Endothelial cell of umbilical vein (primary cell): Measurements from ENCODE around the gene PELI3. TPM values are rescaled to one million over a fixed set of nuclear protein-coding genes. Genes with fewer than 3 reads are reported as not detected.
A peak's percentile ranks its signal among the peaks of the same experiment; 100 is the strongest.

Experiments
- BruUV-seq: library from RNA; stranded (reverse); fragments of 400-500 nt; replicated peaks from 2 replicates; lab custom pipeline; 2021; lab: Mats Ljungman, UMichigan
- CTCF ChIA-PET: fragments of 300-600, 350-600 bp; sonication (Branson Sonifier 250); formaldehyde crosslinking; loops from one replicate; lab custom pipeline; 2021; ENCODE audit warnings: antibody characterized with exemption, inconsistent platforms; lab: Charles Lee
- POLR2A ChIA-PET: fragments of 300-600, 350-600 bp; sonication (Branson Sonifier 250); formaldehyde crosslinking; loops from one replicate; lab custom pipeline; 2021; ENCODE audit warnings: antibody characterized with exemption, inconsistent platforms; lab: Charles Lee
- DNase-seq: peaks from one replicate; pipeline ENCODE4 v3.0.0-alpha.2; 2011; ENCODE audit warnings: low read depth, low spot score
- FAIRE-seq: peaks from 2 replicates; lab custom pipeline; 2011; peaks lifted over from hg19 to GRCh38; lab: Jason Lieb, UNC
- H2AFZ ChIP-seq: 2 replicates; pipeline ENCODE4 v1.6.0; 2012; ENCODE audit warnings: low read depth, low read length, control low read depth, inconsistent platforms
- H3K27ac ChIP-seq: 2 replicates; pipeline ENCODE4 v1.5.1; 2011; ENCODE audit warnings: low read depth, mild to moderate bottlenecking, control low read depth, low read length, moderate library complexity; ENCODE audit not compliant: insufficient read depth
- H3K27me3 ChIP-seq, 2 experiments: 2 replicates each; pipeline versions ENCODE4 v1.6.0 to v1.6.1; 2011; ENCODE audit warnings: low read length in 2 of 2, mixed read lengths in 1 of 2; ENCODE audit not compliant: control insufficient read depth in 2 of 2, insufficient read depth in 2 of 2
- H3K36me3 ChIP-seq, 2 experiments: 2 replicates in 1 of 2; 3 replicates in 1 of 2; pipeline ENCODE4 v1.5.1; 2011; ENCODE audit warnings: low read length in 2 of 2, mild to moderate bottlenecking in 1 of 2, moderate library complexity in 1 of 2; ENCODE audit not compliant: control insufficient read depth in 2 of 2, insufficient read depth in 2 of 2; ENCODE audit errors: extremely low read depth in 1 of 2
- H3K4me1 ChIP-seq: 3 replicates; pipeline ENCODE4 v1.5.1; 2011; ENCODE audit warnings: mild to moderate bottlenecking, low read length; ENCODE audit not compliant: control insufficient read depth, insufficient read depth; ENCODE audit errors: extremely low read depth
- H3K4me2 ChIP-seq: 2 replicates; pipeline ENCODE4 v1.6.1; 2011; ENCODE audit warnings: low read length, control low read depth, mixed read lengths; ENCODE audit not compliant: insufficient read depth
- H3K4me3 ChIP-seq, 3 experiments: fragments of 200-600 bp in 1 of 3; sonication (generic), shearing (Covaris generic) in 1 of 3; replicated peaks in 1 of 3; 2 replicates each; pipeline ENCODE4 v1.5.1; 2011 to 2016; ENCODE audit warnings: control low read depth in 3 of 3, low read length in 3 of 3, mild to moderate bottlenecking in 2 of 3, inconsistent platforms in 1 of 3, low read depth in 1 of 3, moderate library complexity in 1 of 3; ENCODE audit not compliant: insufficient read depth in 1 of 3
- H3K79me2 ChIP-seq: 2 replicates; pipeline ENCODE4 v1.6.0; 2012; ENCODE audit warnings: low read length, inconsistent platforms; ENCODE audit not compliant: control insufficient read depth, insufficient read depth
- H3K9ac ChIP-seq: replicated peaks from 2 replicates; pipeline ENCODE3; 2011; ENCODE audit warnings: low read length, control low read depth; ENCODE audit not compliant: insufficient read depth; ENCODE audit errors: extremely low read depth
- H3K9me1 ChIP-seq: replicated peaks from 3 replicates; pipeline ENCODE4 v1.6.0; 2011; ENCODE audit warnings: mild to moderate bottlenecking, low read length; ENCODE audit not compliant: control insufficient read depth, insufficient read depth; ENCODE audit errors: extremely low read depth
- H3K9me3 ChIP-seq: replicated peaks from 2 replicates; pipeline ENCODE4 v1.5.1; 2012; ENCODE audit warnings: low read length, inconsistent platforms; ENCODE audit not compliant: control insufficient read depth, insufficient read depth
- H4K20me1 ChIP-seq: replicated peaks from 2 replicates; pipeline ENCODE3; 2011; ENCODE audit warnings: mild to moderate bottlenecking, low read length; ENCODE audit not compliant: control insufficient read depth, insufficient read depth; ENCODE audit errors: extremely low read depth
- EZH2 ChIP-seq: IDR thresholded peaks from 2 replicates; pipeline ENCODE4 v1.6.1; 2012; ENCODE audit warnings: borderline replicate concordance, low read depth, mild to moderate bottlenecking, moderate library complexity, low read length, inconsistent platforms; ENCODE audit not compliant: severe bottlenecking
- FOS ChIP-seq: IDR thresholded peaks from 2 replicates; pipeline ENCODE4 v1.6.1; 2011; ENCODE audit warnings: mild to moderate bottlenecking, low read length, moderate library complexity, borderline replicate concordance; ENCODE audit not compliant: insufficient read depth
- GATA2 ChIP-seq: IDR thresholded peaks from 2 replicates; pipeline ENCODE4 v1.7.0; 2011; ENCODE audit warnings: low read depth, mild to moderate bottlenecking, moderate library complexity, mixed read lengths, low read length; ENCODE audit not compliant: insufficient read length, insufficient read depth
- JUN ChIP-seq: IDR thresholded peaks from 2 replicates; pipeline ENCODE4 v1.6.1; 2011; ENCODE audit warnings: borderline replicate concordance, low read depth; ENCODE audit not compliant: insufficient read length, insufficient read depth
- MYC ChIP-seq: IDR thresholded peaks from one replicate; pipeline ENCODE4 v1.6.1; 2011; ENCODE audit warnings: mild to moderate bottlenecking, low read depth, low read length
- POLR2A ChIP-seq: IDR thresholded peaks from 2 replicates; pipeline ENCODE4 v1.6.1; 2012; ENCODE audit warnings: low read depth, mild to moderate bottlenecking, control low read depth, low read length
- POLR2AphosphoS5 ChIP-seq: IDR thresholded peaks from 2 replicates; pipeline ENCODE4 v1.6.1; 2012; ENCODE audit warnings: low read depth, mild to moderate bottlenecking, control low read depth, low read length, moderate library complexity; ENCODE audit not compliant: insufficient read depth
- dilution Hi-C: fragments of 300-500 bp; cut with MboI; formaldehyde crosslinking; loops from one replicate; pipeline ENCODE4 v1.15.0; 2019; ENCODE audit warnings: low sequenced_read_pairs; ENCODE audit not compliant: extremely low pct_ligation_motif_present
- intact Hi-C: fragments of 100-400 bp; cut with micrococcal nuclease; formaldehyde crosslinking; loops from one replicate; pipeline ENCODE4 v1.10.0; 2022
- polyA plus RNA-seq, 4 experiments: library from polyadenylated mRNA; depleted of rRNA in 3 of 4; stranded (reverse) in 3 of 4; unstranded in 1 of 4; fragments of >200 nt; gene quantifications; 2 replicates each; pipeline versions ENCODE4 v1.2.1 to v1.2.3, GENCODE V29; 2011 to 2012; ENCODE audit warnings: missing spikeins in 1 of 4
- total RNA-seq: library from RNA; stranded (reverse); gene quantifications from 2 replicates; pipeline ENCODE4 v1.2.3, GENCODE V29; 2021
- TF ChIP-seq, protein P1 (sequence below): IDR thresholded peaks from 2 replicates; pipeline ENCODE4 v1.6.1; 2011; ENCODE audit not compliant: insufficient read depth, insufficient read length
- TF ChIP-seq, protein P2 (sequence below), 2 donors: IDR thresholded peaks; 1 replicate in 1 of 2; 2 replicates in 1 of 2; pipeline ENCODE4 v1.5.1; 2011; ENCODE audit warnings: low read length in 2 of 2, mild to moderate bottlenecking in 2 of 2, moderate library complexity in 2 of 2, control low read depth in 1 of 2, inconsistent platforms in 1 of 2, low read depth in 1 of 2; ENCODE audit not compliant: insufficient read depth in 1 of 2; ENCODE audit errors: extremely low read depth in 1 of 2

Gene PELI3
- total and polyA plus RNA-seq, 2 donors (not counting 3 experiments of a cell fraction or from before 2014, with no cell fraction given): 2.8 to 2.9 TPM

DNA sequence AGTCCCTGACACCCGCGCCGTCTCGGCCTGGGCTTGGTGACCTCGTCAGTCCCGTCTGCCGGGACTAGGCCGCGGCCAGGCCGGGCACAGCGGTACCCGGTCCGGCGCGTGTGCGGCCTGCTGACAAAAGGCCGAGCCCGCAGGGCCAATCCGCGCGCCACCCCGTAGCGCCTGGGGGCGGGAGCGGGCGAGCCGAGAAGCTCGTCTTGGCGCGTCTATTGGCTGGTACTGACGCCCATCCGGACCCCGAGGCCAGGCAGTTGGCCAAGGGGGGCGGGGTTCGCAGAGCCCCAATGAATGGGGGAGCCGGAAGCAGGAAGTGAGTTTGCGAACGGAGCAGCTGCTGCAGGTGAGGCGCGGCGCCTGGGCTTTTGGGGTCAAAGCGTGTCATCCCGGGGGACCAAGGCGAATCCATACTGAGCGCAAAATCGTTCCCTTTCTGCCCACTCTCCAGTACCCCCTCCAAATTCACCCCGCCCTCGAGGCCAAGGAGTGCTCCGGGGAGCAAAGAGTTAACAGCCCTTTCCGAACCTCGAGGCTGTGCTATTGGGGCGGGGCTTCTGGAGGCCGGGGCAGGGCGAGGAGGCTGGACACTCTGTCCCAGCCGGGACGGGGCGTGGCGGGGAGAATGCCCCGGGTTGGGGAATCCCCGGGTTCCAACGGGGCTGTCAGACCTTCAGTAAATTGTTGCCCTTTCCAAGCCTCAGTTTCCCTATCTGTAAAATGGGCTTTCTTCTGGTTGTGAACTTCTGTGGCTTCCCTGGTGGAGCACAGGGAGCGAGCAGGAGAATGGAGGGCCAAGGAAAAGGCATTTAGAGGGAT, 13.6 kb downstream of the PELI3 start, which contains the start of gene DPP3:
DPP3 (plus strand) TSS at position 318 of the 822 bp plus-strand sequence. CDS start 1,767 bp downstream, outside the sequence.
- Histone ChIP-seq H4K20me1 (no peaks in the 10 kb centered on the region), H3K9ac (peak within 1 kb of the TSS; percentile 99), H3K4me1 (peaks cover 10% of the 10 kb centered on the region), H3K36me3 (no peaks in the 10 kb centered on the region), H3K4me2 (peak within 1 kb of the TSS; percentile 93), H3K79me2 (peaks cover 7% of the 10 kb centered on the region), H3K9me3 (no peaks in the 10 kb centered on the region), H3K27me3 (no peaks in the 10 kb centered on the region), H3K9me1 (no peaks in the 10 kb centered on the region), H2AFZ (peak within 1 kb of the TSS; percentile 97), H3K27ac (peak within 1 kb of the TSS; percentile 96), H3K4me3 (peak within 1 kb of the TSS; percentile 71 to 89 (median 86))
- dilution Hi-C loops (no loop called here), intact Hi-C loops (loop anchor here (1.0 to 2.0 kb wide), 5 partner anchors 14 to 197 kb away; partner anchors contain the start of genes ACTN3, BBS1, PELI3 and RBM4B)
- BruUV-seq: TSS peak; percentile 40
- FAIRE-seq (peak; percentile 93), DNase-seq (peak; percentile 98)
- ChIA-PET POLR2A (interaction anchor here (1.0 to 1.5 kb wide), 4 partner anchors 11 to 198 kb away, joined by 3 to 15 read pairs (median 6); partner anchors contain the start of genes PELI3, RBM4 and RBM4B), CTCF (interaction anchor here (0.6 to 1.9 kb wide), 13 partner anchors 10 to 198 kb away, joined by 3 to 12 read pairs (median 4); partner anchors contain the start of genes MRPL11 and PELI3)
- TF ChIP-seq MYC: no peak
- TF ChIP-seq POLR2A: peak; percentile 96
- no peak for TF ChIP-seq JUN
- peak; percentile 95 for TF ChIP-seq POLR2AphosphoS5

DNA sequence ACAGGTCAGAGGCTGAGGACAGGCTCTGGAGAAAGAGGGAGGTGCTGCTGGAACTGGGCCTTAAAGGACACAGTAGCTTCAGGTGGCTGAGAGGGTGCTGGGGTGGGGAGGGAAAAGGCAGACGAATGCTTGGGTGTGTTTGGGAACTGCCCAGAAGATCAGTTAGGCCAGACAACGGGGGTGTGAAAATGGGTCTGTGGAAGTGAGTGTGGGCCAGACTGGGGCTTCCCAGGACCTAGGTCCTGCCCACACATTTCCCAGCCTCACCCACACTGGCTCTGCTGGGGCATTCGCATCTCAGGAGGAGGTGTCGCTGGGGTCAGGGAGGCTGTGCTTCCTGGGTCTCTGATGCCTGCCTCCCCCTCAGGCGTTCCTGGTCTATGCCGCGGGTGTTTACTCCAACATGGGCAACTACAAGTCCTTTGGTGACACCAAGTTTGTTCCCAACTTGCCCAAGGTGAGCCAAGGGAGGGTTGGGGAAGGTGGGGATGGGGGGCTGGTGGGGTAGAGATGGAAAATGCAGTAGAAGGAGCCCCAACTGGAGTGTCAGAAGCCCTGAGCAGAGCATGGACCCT, 18.2 kb downstream of the PELI3 start:
- CTCF ChIA-PET: interaction anchor here (1.7 kb wide), 1 partner anchor 194 kb away, joined by 6 read pairs; no protein-coding TSS in a partner anchor
- Histone ChIP-seq H3K4me3 (no peak overlapping the region), H3K4me1 (peaks cover 4% of the 10 kb centered on the region), H3K27ac (no peak overlapping the region), H3K4me2 (no peak overlapping the region), H2AFZ (no peak overlapping the region), H4K20me1 (no peaks in the 10 kb centered on the region), H3K79me2 (no peaks in the 10 kb centered on the region), H3K9me1 (no peaks in the 10 kb centered on the region), H3K9ac (no peak overlapping the region), H3K9me3 (no peaks in the 10 kb centered on the region), H3K27me3 (no peaks in the 10 kb centered on the region), H3K36me3 (peaks cover 0 to 13% of the 10 kb centered on the region in 2 experiments)
- POLR2A ChIA-PET: no interaction called here
- intact Hi-C loops (no loop called here), dilution Hi-C loops (no loop called here)
- BruUV-seq: no TSS peak
- FAIRE-seq (no peak), DNase-seq (no peak)
- TF ChIP-seq JUN (no peak), POLR2A (no peak), FOS (no peak), MYC (no peak), GATA2 (no peak), EZH2 (no peak), POLR2AphosphoS5 (no peak)
- TF ChIP-seq, protein P1, sequence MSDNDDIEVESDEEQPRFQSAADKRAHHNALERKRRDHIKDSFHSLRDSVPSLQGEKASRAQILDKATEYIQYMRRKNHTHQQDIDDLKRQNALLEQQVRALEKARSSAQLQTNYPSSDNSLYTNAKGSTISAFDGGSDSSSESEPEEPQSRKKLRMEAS: no peak
- TF ChIP-seq, protein P2, sequence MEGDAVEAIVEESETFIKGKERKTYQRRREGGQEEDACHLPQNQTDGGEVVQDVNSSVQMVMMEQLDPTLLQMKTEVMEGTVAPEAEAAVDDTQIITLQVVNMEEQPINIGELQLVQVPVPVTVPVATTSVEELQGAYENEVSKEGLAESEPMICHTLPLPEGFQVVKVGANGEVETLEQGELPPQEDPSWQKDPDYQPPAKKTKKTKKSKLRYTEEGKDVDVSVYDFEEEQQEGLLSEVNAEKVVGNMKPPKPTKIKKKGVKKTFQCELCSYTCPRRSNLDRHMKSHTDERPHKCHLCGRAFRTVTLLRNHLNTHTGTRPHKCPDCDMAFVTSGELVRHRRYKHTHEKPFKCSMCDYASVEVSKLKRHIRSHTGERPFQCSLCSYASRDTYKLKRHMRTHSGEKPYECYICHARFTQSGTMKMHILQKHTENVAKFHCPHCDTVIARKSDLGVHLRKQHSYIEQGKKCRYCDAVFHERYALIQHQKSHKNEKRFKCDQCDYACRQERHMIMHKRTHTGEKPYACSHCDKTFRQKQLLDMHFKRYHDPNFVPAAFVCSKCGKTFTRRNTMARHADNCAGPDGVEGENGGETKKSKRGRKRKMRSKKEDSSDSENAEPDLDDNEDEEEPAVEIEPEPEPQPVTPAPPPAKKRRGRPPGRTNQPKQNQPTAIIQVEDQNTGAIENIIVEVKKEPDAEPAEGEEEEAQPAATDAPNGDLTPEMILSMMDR (IDR thresholded peaks at IDR 0.05; ENCODE audit: extremely low read depth in 1 of 2, insufficient read depth in 1 of 2, low read depth in 1 of 2, low read length in 2 of 2): no peak
